GM21825 (cell line): Measurements from ENCODE around the gene TMEM80.
"Not testable (repeated sequence)": the region's sequence is repeated elsewhere in the genome, so short reads cannot be mapped to it uniquely, and the experiment has no call there.

ENCODE experiments used
- ATAC-seq: cut with Tn5 transposase; IDR thresholded peaks from one replicate; pipeline ENCODE4 v1.9.1; 2021; ENCODE audit warnings: mild to moderate bottlenecking, moderate library complexity; ENCODE audit not compliant: unreplicated experiment

Gene TMEM80

GRCh38 chr11:720642-721246 is 25.1 kb downstream of the TMEM80 start:
- ATAC-seq, result peak; percentile 61

GRCh38 chr11:721247-721740 is 25.7 kb downstream of the TMEM80 start:
- ATAC-seq, result no peak

- ATAC-seq, result no peak
Observed at GRCh38 chr11:721741-722345, 26.2 kb downstream of the TMEM80 start.

GRCh38 chr11:722346-722811 is 26.8 kb downstream of the TMEM80 start:
- no peak for ATAC-seq

- ATAC-seq, result no peak
Observed at GRCh38 chr11:723120-723883, 27.7 kb downstream of the TMEM80 start.

- ATAC-seq, result no peak
Observed at GRCh38 chr11:724049-724777, 28.6 kb downstream of the TMEM80 start.

- no peak for ATAC-seq
Observed at GRCh38 chr11:724778-725386, 29.3 kb downstream of the TMEM80 start.

- ATAC-seq, result no peak
Observed at GRCh38 chr11:725624-726202, 30.1 kb downstream of the TMEM80 start.

- ATAC-seq, result no peak
Observed at GRCh38 chr11:726278-727220, 30.9 kb downstream of the TMEM80 start.

GRCh38 chr11:727281-727701 is 31.7 kb downstream of the TMEM80 start:
- ATAC-seq, result no peak

- ATAC-seq, result peak; percentile 54
Observed at GRCh38 chr11:727859-728748, 32.5 kb downstream of the TMEM80 start.

GRCh38 chr11:728901-729491 is 33.4 kb downstream of the TMEM80 start:
- no peak for ATAC-seq

GRCh38 chr11:729492-730074 is 34.0 kb downstream of the TMEM80 start:
- no peak for ATAC-seq

- no peak for ATAC-seq
Observed at GRCh38 chr11:733072-733471, 37.5 kb downstream of the TMEM80 start.

GRCh38 chr11:734541-734940 is 38.9 kb downstream of the TMEM80 start:
- ATAC-seq, result not testable (repeated sequence)

- no peak for ATAC-seq
Observed at GRCh38 chr11:737366-737765, 41.8 kb downstream of the TMEM80 start.

GRCh38 chr11:737899-738298 is 42.3 kb downstream of the TMEM80 start:
- ATAC-seq, result not testable (repeated sequence)

- ATAC-seq, result no peak
Observed at GRCh38 chr11:742156-742546, 46.5 kb downstream of the TMEM80 start.
